ENCODE measurements around the gene GLDC. TPM values are rescaled to one million over a fixed set of nuclear protein-coding genes. Genes with fewer than 3 reads are reported as not detected.

The GLDC gene
- total RNA-seq, 1 experiment from 2014 or later: 145 TPM

- TF ChIP-seq EMX1 (CRISPR knock-in tag; IDR thresholded peaks at IDR 0.05) (no peak), CTCF (IDR thresholded peaks at IDR 0.05) (no peak)
- TF ChIP-seq, protein P1, sequence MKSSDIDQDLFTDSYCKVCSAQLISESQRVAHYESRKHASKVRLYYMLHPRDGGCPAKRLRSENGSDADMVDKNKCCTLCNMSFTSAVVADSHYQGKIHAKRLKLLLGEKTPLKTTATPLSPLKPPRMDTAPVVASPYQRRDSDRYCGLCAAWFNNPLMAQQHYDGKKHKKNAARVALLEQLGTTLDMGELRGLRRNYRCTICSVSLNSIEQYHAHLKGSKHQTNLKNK (CRISPR knock-in tag; IDR thresholded peaks at IDR 0.05): no peak
Observed at GRCh38 chr9:6610073-6610472, 35.5 kb downstream of the GLDC start (continued).

DNA sequence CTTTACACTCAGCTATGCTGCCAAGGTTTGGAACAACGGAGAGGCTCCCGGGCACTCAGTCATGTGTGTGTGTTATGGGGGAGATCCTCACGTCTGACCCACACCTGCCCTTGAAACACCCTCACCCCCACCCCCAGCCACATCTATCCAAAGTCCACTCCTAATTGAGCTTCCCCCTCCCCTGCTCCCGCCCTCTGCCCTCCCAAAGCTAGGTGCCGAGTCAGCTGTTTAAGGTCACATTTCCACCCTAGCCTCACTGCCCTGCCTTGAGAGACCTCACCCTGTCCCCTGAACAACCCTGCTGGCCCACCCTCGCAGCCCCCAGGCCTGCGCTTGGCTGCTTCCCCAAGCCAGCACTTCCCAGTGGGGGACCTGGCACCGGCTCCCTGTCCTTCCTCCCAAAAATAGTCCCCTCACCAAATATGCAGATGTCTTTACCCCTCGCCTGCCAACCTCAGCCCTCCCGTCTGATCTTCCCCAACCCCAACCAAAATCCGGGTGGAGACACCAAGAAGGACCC lies 36.0 kb downstream of the GLDC start:
- Mint-ChIP-seq H3K36me3 (peaks cover 57% of the 10 kb centered on the region), H3K27me3 (ENCODE audit: low read depth) (no peaks in the 10 kb centered on the region), H3K9me3 (no peaks in the 10 kb centered on the region), H3K4me1 (no peaks in the 10 kb centered on the region), H3K27ac (peak overlapping the region; percentile 72; the same call in 1 of the 2 replicates), H3K4me3 (no peak overlapping the region)
- CTCF ChIA-PET: no interaction called here
- TF ChIP-seq GTF2I (CRISPR knock-in tag; conservative IDR thresholded peaks at IDR 0.05) (no peak), FOXJ3 (CRISPR knock-in tag; IDR thresholded peaks at IDR 0.05; ENCODE audit: borderline replicate concordance) (no peak), CDX4 (CRISPR knock-in tag; IDR thresholded peaks at IDR 0.05; ENCODE audit: borderline replicate concordance) (no peak), PRRX2 (CRISPR knock-in tag; IDR thresholded peaks at IDR 0.05) (no peak), ATF1 (CRISPR knock-in tag; IDR thresholded peaks at IDR 0.05) (no peak), CREB1 (CRISPR knock-in tag; IDR thresholded peaks at IDR 0.05) (no peak), HMGXB4 (CRISPR knock-in tag; IDR thresholded peaks at IDR 0.05) (no peak), CTCF (IDR thresholded peaks at IDR 0.05) (no peak), FOXP1 (CRISPR knock-in tag; IDR thresholded peaks at IDR 0.05; ENCODE audit: borderline replicate concordance) (no peak), ZNF396 (CRISPR knock-in tag; IDR thresholded peaks at IDR 0.05; ENCODE audit: borderline replicate concordance) (no peak), PRDM15 (CRISPR knock-in tag; IDR thresholded peaks at IDR 0.05) (no peak), ZNF416 (CRISPR knock-in tag; IDR thresholded peaks at IDR 0.05) (no peak), NFE2L1 (CRISPR knock-in tag; IDR thresholded peaks at IDR 0.05) (no peak), TEAD4 (CRISPR knock-in tag; IDR thresholded peaks at IDR 0.05) (no peak), ETV6 (CRISPR knock-in tag; IDR thresholded peaks at IDR 0.05) (no peak)
- TF ChIP-seq, protein P2, sequence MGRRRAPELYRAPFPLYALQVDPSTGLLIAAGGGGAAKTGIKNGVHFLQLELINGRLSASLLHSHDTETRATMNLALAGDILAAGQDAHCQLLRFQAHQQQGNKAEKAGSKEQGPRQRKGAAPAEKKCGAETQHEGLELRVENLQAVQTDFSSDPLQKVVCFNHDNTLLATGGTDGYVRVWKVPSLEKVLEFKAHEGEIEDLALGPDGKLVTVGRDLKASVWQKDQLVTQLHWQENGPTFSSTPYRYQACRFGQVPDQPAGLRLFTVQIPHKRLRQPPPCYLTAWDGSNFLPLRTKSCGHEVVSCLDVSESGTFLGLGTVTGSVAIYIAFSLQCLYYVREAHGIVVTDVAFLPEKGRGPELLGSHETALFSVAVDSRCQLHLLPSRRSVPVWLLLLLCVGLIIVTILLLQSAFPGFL (CRISPR knock-in tag; IDR thresholded peaks at IDR 0.05; ENCODE audit: borderline replicate concordance): no peak
- TF ChIP-seq, protein P3, sequence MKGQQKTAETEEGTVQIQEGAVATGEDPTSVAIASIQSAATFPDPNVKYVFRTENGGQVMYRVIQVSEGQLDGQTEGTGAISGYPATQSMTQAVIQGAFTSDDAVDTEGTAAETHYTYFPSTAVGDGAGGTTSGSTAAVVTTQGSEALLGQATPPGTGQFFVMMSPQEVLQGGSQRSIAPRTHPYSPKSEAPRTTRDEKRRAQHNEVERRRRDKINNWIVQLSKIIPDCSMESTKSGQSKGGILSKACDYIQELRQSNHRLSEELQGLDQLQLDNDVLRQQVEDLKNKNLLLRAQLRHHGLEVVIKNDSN (CRISPR knock-in tag; IDR thresholded peaks at IDR 0.05): no peak
- ATAC-seq (no peak), DNase-seq (ENCODE audit: low spot score) (no peak)
- POLR2A ChIA-PET: no interaction called here

All from WTC11 (cell line).